ENCODE data around the gene DOP1A.

DOP1A gene

GRCh38 chr6:83067448-83068439 is at the start of gene DOP1A:
DOP1A (plus strand) TSS chr6:83067671; CDS start chr6:83096978, 29,307 bp downstream.
- peak; percentile 96 for DNase-seq

GRCh38 chr6:83019741-83020140 is 47.7 kb upstream of the DOP1A start:
- peak; percentile 20 for DNase-seq

- DNase-seq, result no peak
Measured at GRCh38 chr6:83031689-83032088, 35.8 kb upstream of the DOP1A start.

- DNase-seq, result no peak
Measured at GRCh38 chr6:83038246-83038645, 29.2 kb upstream of the DOP1A start.

- no peak for DNase-seq
Measured at GRCh38 chr6:83042467-83043053, 24.9 kb upstream of the DOP1A start.

GRCh38 chr6:83044091-83044768 is 23.2 kb upstream of the DOP1A start:
- no peak for DNase-seq

GRCh38 chr6:83047065-83047754 is 20.3 kb upstream of the DOP1A start:
- no peak for DNase-seq

GRCh38 chr6:83051377-83052172 is 15.9 kb upstream of the DOP1A start:
- no peak for DNase-seq

GRCh38 chr6:83053678-83054077 is 13.8 kb upstream of the DOP1A start:
- DNase-seq, result no peak

GRCh38 chr6:83055366-83055964 is 12.0 kb upstream of the DOP1A start:
- DNase-seq, result peak; percentile 72

GRCh38 chr6:83057705-83058321 is 9.7 kb upstream of the DOP1A start:
- peak; percentile 55 for DNase-seq

- DNase-seq, result no peak
Measured at GRCh38 chr6:83061190-83061589, 6.3 kb upstream of the DOP1A start.

- no peak for DNase-seq
Measured at GRCh38 chr6:83062225-83062624, 5.2 kb upstream of the DOP1A start.

GRCh38 chr6:83065511-83066192 is 1.8 kb upstream of the DOP1A start, which contains the start of gene UBE3D:
UBE3D (minus strand) TSS chr6:83065841; CDS start chr6:83065718, 123 bp downstream.
- DNase-seq, result peak; percentile 91

- DNase-seq, result no peak
Measured at GRCh38 chr6:83068616-83069015, 1.1 kb downstream of the DOP1A start.

- DNase-seq, result no peak
Measured at GRCh38 chr6:83069633-83070032, 2.2 kb downstream of the DOP1A start.

GRCh38 chr6:83071023-83071422 is 3.6 kb downstream of the DOP1A start:
- no peak for DNase-seq

- DNase-seq, result no peak
Measured at GRCh38 chr6:83071707-83072106, 4.2 kb downstream of the DOP1A start.

GRCh38 chr6:83072726-83073125 is 5.3 kb downstream of the DOP1A start:
- no peak for DNase-seq

- DNase-seq, result no peak
Measured at GRCh38 chr6:83073615-83074014, 6.1 kb downstream of the DOP1A start.

Measured in right hindlimb (tissue), 1 donor.